MM.1S (cell line): ENCODE results near the gene XK.

Experiments
- EZH2phosphoT487 ChIP-seq: fragments of 300-600 bp; sonication (generic); IDR thresholded peaks from 2 replicates; pipeline ENCODE4 v1.6.1; 2018; ENCODE audit warnings: antibody characterized with exemption, low read length
- TF ChIP-seq, protein P1 (sequence below): fragments of 300-600 bp; sonication (generic); IDR thresholded peaks from 2 replicates; pipeline ENCODE4 v1.5.1; 2016; ENCODE audit warnings: antibody characterized with exemption, low read length, mixed read lengths

DNA sequence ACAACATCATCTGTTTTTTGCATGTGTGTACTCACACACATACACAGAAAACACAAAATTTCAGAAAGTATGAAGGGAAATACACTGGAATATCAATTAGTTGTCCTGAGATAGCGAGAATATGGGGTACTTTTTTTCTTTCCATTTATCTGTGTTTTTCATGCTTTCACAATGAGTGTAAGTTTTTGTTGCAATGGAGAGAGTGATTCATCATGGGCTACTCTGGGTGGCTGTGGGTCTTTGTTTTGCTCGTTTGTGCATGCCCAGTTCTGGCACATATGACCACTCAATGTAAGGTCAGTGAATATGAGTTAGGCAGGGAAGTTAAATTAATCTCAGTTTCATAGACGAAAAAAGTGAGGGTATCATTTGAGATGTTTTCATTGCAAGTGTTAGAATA lies 26.9 kb downstream of the XK start:
- TF ChIP-seq, protein P1, sequence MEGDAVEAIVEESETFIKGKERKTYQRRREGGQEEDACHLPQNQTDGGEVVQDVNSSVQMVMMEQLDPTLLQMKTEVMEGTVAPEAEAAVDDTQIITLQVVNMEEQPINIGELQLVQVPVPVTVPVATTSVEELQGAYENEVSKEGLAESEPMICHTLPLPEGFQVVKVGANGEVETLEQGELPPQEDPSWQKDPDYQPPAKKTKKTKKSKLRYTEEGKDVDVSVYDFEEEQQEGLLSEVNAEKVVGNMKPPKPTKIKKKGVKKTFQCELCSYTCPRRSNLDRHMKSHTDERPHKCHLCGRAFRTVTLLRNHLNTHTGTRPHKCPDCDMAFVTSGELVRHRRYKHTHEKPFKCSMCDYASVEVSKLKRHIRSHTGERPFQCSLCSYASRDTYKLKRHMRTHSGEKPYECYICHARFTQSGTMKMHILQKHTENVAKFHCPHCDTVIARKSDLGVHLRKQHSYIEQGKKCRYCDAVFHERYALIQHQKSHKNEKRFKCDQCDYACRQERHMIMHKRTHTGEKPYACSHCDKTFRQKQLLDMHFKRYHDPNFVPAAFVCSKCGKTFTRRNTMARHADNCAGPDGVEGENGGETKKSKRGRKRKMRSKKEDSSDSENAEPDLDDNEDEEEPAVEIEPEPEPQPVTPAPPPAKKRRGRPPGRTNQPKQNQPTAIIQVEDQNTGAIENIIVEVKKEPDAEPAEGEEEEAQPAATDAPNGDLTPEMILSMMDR, result no peak
- no peak for TF ChIP-seq EZH2phosphoT487
